HCT116 (cell line): Measurements from ENCODE around the gene ITGAL. TPM values are rescaled to one million over a fixed set of nuclear protein-coding genes. Genes with fewer than 3 reads are reported as not detected.

Source experiments
- ATAC-seq: fragments of 200-7000 bp; cut with Tn5 transposase; 2 replicates; pipeline ENCODE4 v1.9.1; 2020; ENCODE audit warnings: mild to moderate bottlenecking, moderate library complexity
- BruUV-seq: library from RNA; stranded (reverse); fragments of 400-500 nt; replicated peaks from 2 replicates; lab custom pipeline; 2021; lab: Mats Ljungman, UMichigan
- CTCF ChIA-PET: fragments of 300-600 bp; sonication (Branson Sonifier 250); formaldehyde crosslinking; loops from one replicate; lab custom pipeline; 2021; ENCODE audit warnings: antibody characterized with exemption; lab: Charles Lee
- POLR2A ChIA-PET: fragments of 300-600, 350-600 bp; sonication (Branson Sonifier 250); formaldehyde crosslinking; loops from one replicate; lab custom pipeline; 2021; ENCODE audit warnings: antibody characterized with exemption; lab: Charles Lee
- RAD21 ChIA-PET, 2 experiments: fragments of 300-600 bp; sonication (Branson Sonifier 250); formaldehyde crosslinking; loops; one replicate each; lab custom pipeline; 2023; ENCODE audit warnings: low total read pairs in 2 of 2; ENCODE audit not compliant: uncharacterized antibody in 2 of 2, unreplicated experiment in 2 of 2, low non-redundant PET in 1 of 2; lab: Charles Lee
- DNase-seq: peaks from one replicate; pipeline ENCODE4 v3.0.0-alpha.2; 2010; ENCODE audit warnings: low read depth, low spot score
- H2AFZ ChIP-seq: fragments of 200-600 bp; shearing (Covaris generic), sonication (generic); 2 replicates; pipeline ENCODE4 v1.6.1; 2017; ENCODE audit warnings: low read depth, mixed run types, mixed read lengths, antibody characterized with exemption, low read length; ENCODE audit not compliant: poor library complexity, severe bottlenecking
- H3K27ac ChIP-seq: 2 replicates; pipeline ENCODE4 v1.5.1; 2012; ENCODE audit warnings: low read depth, low read length
- H3K27me3 ChIP-seq: fragments of 200-600 bp; sonication (generic); 2 replicates; pipeline ENCODE4 v1.6.1; 2016; ENCODE audit warnings: mixed run types, low read length, mixed read lengths; ENCODE audit not compliant: insufficient read depth
- H3K36me3 ChIP-seq, 2 experiments: fragments of 200-500 bp in 1 of 2; fragments of 200-600 bp in 1 of 2; sonication (Bioruptor generic) in 1 of 2; sonication (generic) in 1 of 2; 2 replicates each; pipeline versions ENCODE4 v1.5.1 to v1.6.1; 2014 to 2016; ENCODE audit warnings: low read length in 2 of 2, inconsistent platforms in 1 of 2, mixed read lengths in 1 of 2, mixed run types in 1 of 2; ENCODE audit not compliant: insufficient read depth in 2 of 2, control insufficient read depth in 1 of 2
- H3K4me1 ChIP-seq, 2 experiments: fragments of 200-600 bp in 1 of 2; sonication (generic) in 1 of 2; 2 replicates each; pipeline versions ENCODE4 v1.5.1 to v1.6.1; 2012 to 2017; ENCODE audit warnings: low read length in 2 of 2, inconsistent platforms in 1 of 2, mild to moderate bottlenecking in 1 of 2, mixed read lengths in 1 of 2, mixed run types in 1 of 2, moderate library complexity in 1 of 2; ENCODE audit not compliant: insufficient read depth in 2 of 2, control insufficient read depth in 1 of 2
- H3K4me2 ChIP-seq: fragments of 200-600 bp; sonication (generic); 2 replicates; pipeline ENCODE4 v1.6.1; 2017; ENCODE audit warnings: mixed run types, low read length, mixed read lengths
- H3K4me3 ChIP-seq, 2 experiments: fragments of 200-600 bp in 1 of 2; sonication (generic) in 1 of 2; replicated peaks in 1 of 2; 2 replicates each; pipeline ENCODE4 v1.5.1; 2011 to 2016; ENCODE audit warnings: low read length in 2 of 2, control low read depth in 1 of 2, low read depth in 1 of 2, mild to moderate bottlenecking in 1 of 2, mixed read lengths in 1 of 2, mixed run types in 1 of 2
- H3K79me2 ChIP-seq: fragments of 200-600 bp; sonication (generic); 2 replicates; pipeline ENCODE4 v1.6.1; 2017; ENCODE audit warnings: mild to moderate bottlenecking, mixed run types, low read length, moderate library complexity, mixed read lengths; ENCODE audit not compliant: insufficient read depth
- H3K9ac ChIP-seq: fragments of 200-600 bp; sonication (generic); 2 replicates; pipeline ENCODE4 v1.6.1; 2016; ENCODE audit warnings: low read length, mixed read lengths
- H3K9me2 ChIP-seq: fragments of 200-600 bp; sonication (generic), shearing (Covaris generic); 2 replicates; pipeline ENCODE4 v1.6.1; 2017; ENCODE audit warnings: mixed run types, mild to moderate bottlenecking, moderate library complexity; ENCODE audit not compliant: insufficient read depth
- H3K9me3 ChIP-seq, 2 experiments: fragments of 200-500 bp in 1 of 2; fragments of 200-600 bp in 1 of 2; sonication (Bioruptor generic) in 1 of 2; sonication (generic) in 1 of 2; 2 replicates each; pipeline ENCODE4 v1.6.1; 2014 to 2017; ENCODE audit warnings: low read length in 2 of 2, mixed read lengths in 2 of 2, inconsistent platforms in 1 of 2, low read depth in 1 of 2, mild to moderate bottlenecking in 1 of 2, mixed run types in 1 of 2, moderate library complexity in 1 of 2; ENCODE audit not compliant: control insufficient read depth in 1 of 2, insufficient read depth in 1 of 2
- H4K20me1 ChIP-seq: fragments of 200-600 bp; sonication (generic), shearing (Covaris generic); 2 replicates; pipeline ENCODE4 v1.6.1; 2017; ENCODE audit warnings: mixed run types, mild to moderate bottlenecking, moderate library complexity; ENCODE audit not compliant: insufficient read depth
- CBX3 ChIP-seq: IDR thresholded peaks from 2 replicates; pipeline ENCODE4 v1.6.1; 2012; ENCODE audit warnings: low read depth
- EGR1 ChIP-seq: IDR thresholded peaks from 2 replicates; pipeline ENCODE4 v1.6.1; 2012; ENCODE audit warnings: low read depth
- ELF1 ChIP-seq: IDR thresholded peaks from 2 replicates; pipeline ENCODE4 v1.6.1; 2012; ENCODE audit warnings: low read depth, borderline replicate concordance
- EZH2 ChIP-seq: fragments of 200-600 bp; sonication (generic); IDR thresholded peaks from 2 replicates; pipeline ENCODE4 v1.6.1; 2017; ENCODE audit warnings: antibody characterized with exemption, mixed run types
- EZH2phosphoT487 ChIP-seq: fragments of 200-600 bp; IDR thresholded peaks from 2 replicates; pipeline ENCODE4 v1.6.1; 2018; ENCODE audit warnings: antibody characterized with exemption, borderline replicate concordance
- FOSL1 ChIP-seq: IDR thresholded peaks from 2 replicates; pipeline ENCODE4 v1.6.1; 2012; ENCODE audit warnings: low read depth
- POLR2A ChIP-seq: IDR thresholded peaks from 2 replicates; pipeline ENCODE4 v1.7.0; 2011; ENCODE audit warnings: borderline replicate concordance; ENCODE audit not compliant: insufficient read depth, insufficient read length; ENCODE audit errors: extremely low read depth
- SRF ChIP-seq: IDR thresholded peaks from 2 replicates; pipeline ENCODE4 v1.6.1; 2012; ENCODE audit warnings: low read depth
- YY1 ChIP-seq: IDR thresholded peaks from 2 replicates; pipeline ENCODE4 v1.6.1; 2011; ENCODE audit warnings: low read length, low read depth, moderate library complexity, mild to moderate bottlenecking; ENCODE audit not compliant: insufficient replicate concordance; ENCODE audit errors: extremely low read depth
- ZBTB33 ChIP-seq: IDR thresholded peaks from 2 replicates; pipeline ENCODE4 v1.6.1; 2011; ENCODE audit warnings: mild to moderate bottlenecking, low read length, moderate library complexity; ENCODE audit not compliant: insufficient replicate concordance; ENCODE audit errors: extremely low read depth
- ZFX ChIP-seq: fragments of 450-650 bp; IDR thresholded peaks from 2 replicates; pipeline ENCODE4 v1.6.1; 2017
- ZNF274 ChIP-seq: fragments of 200-500 bp; sonication (Bioruptor generic); IDR thresholded peaks from 2 replicates; pipeline ENCODE4 v1.6.1; 2014; ENCODE audit warnings: mild to moderate bottlenecking, low read depth, low read length, inconsistent platforms
- intact Hi-C: fragments of 100-400 bp; cut with micrococcal nuclease; formaldehyde crosslinking; loops from 2 replicates; pipeline ENCODE4 v1.10.0; 2022
- total RNA-seq: library from RNA; stranded (reverse); gene quantifications from one replicate; pipeline ENCODE4 v1.2.1, GENCODE V29; 2021; ENCODE audit not compliant: unreplicated experiment
- TF ChIP-seq, protein P1 (sequence below): IDR thresholded peaks from 2 replicates; pipeline ENCODE4 v1.6.1; 2012; ENCODE audit warnings: low read depth
- TF ChIP-seq, protein P2 (sequence below): IDR thresholded peaks from 2 replicates; pipeline ENCODE4 v1.6.1; 2012

ITGAL gene
- total RNA-seq, 1 experiment from 2014 or later = 1.4 TPM

- TF ChIP-seq, protein P1, sequence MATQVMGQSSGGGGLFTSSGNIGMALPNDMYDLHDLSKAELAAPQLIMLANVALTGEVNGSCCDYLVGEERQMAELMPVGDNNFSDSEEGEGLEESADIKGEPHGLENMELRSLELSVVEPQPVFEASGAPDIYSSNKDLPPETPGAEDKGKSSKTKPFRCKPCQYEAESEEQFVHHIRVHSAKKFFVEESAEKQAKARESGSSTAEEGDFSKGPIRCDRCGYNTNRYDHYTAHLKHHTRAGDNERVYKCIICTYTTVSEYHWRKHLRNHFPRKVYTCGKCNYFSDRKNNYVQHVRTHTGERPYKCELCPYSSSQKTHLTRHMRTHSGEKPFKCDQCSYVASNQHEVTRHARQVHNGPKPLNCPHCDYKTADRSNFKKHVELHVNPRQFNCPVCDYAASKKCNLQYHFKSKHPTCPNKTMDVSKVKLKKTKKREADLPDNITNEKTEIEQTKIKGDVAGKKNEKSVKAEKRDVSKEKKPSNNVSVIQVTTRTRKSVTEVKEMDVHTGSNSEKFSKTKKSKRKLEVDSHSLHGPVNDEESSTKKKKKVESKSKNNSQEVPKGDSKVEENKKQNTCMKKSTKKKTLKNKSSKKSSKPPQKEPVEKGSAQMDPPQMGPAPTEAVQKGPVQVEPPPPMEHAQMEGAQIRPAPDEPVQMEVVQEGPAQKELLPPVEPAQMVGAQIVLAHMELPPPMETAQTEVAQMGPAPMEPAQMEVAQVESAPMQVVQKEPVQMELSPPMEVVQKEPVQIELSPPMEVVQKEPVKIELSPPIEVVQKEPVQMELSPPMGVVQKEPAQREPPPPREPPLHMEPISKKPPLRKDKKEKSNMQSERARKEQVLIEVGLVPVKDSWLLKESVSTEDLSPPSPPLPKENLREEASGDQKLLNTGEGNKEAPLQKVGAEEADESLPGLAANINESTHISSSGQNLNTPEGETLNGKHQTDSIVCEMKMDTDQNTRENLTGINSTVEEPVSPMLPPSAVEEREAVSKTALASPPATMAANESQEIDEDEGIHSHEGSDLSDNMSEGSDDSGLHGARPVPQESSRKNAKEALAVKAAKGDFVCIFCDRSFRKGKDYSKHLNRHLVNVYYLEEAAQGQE = no peak
- peak; percentile 96 for TF ChIP-seq ZFX
- TF ChIP-seq ELF1 = peak; percentile 88; the same call in 1 of the 2 replicates
- TF ChIP-seq ZNF274 = no peak
Observed at GRCh38 chr16:30534368-30535105, 62.0 kb downstream of the ITGAL start, which contains the start of gene ZNF747 (continued).

DNA sequence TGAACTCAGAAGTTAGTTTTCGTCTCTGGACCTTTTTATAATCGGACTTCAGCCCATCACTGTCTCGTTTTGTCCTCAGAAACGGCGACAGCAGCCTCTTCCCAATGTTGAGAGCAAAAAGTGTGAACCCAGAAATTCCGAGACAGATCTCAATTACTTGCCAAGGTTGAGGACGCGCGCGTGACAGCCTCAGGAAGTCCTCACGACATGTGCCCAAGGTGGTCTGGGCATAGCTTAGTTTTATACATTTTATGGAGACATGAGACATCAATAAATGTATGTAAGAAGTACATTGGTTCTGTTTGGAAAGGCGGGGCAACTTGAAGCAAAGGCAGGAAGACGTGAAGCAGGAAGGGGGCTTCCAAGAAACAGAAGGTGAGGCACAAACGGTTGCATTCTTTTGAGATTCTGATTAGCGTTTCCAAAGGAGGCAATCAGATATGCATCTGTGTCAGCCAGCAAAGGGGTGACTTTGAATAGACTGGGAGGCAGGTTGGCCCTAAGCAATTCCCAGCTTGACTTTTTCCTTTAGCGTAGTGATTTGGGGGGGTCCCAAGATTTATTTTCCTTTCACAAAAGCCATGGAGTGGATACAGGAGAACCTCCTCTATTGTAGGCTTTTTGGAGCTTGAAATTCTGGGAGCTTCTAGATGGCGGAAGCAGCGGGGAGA, 62.7 kb downstream of the ITGAL start:
- Histone ChIP-seq H3K36me3 (no peaks in the 10 kb centered on the region), H3K4me2 (peak overlapping the region; percentile 85), H3K79me2 (no peaks in the 10 kb centered on the region; the same call in 1 of the 2 replicates), H3K9me3 (no peaks in the 10 kb centered on the region), H3K4me3 (peak overlapping the region; percentile 60 to 79), H3K27me3 (no peaks in the 10 kb centered on the region), H3K9me2 (no peaks in the 10 kb centered on the region), H3K4me1 (peaks cover 6 to 38% of the 10 kb centered on the region in 2 experiments; a peak in 3 of 4 replicates), H4K20me1 (no peaks in the 10 kb centered on the region), H3K9ac (peak overlapping the region; percentile 78), H2AFZ (no peak overlapping the region), H3K27ac (peak overlapping the region; percentile 82)
- no peak for DNase-seq
- TSS peak; percentile 90 for BruUV-seq
- ChIA-PET RAD21 (interaction anchor here (1.2 to 2.1 kb wide), 3 partner anchors 22 to 105 kb away, joined by 3 to 18 read pairs (median 4); partner anchors contain the start of genes DCTPP1 (in 1 of the 2) and ZNF764 (in 1 of the 2)), CTCF (interaction anchor here (0.7 to 2.1 kb wide), 15 partner anchors 8 to 423 kb away, joined by 3 to 11 read pairs (median 4); partner anchors contain the start of genes DCTPP1, ZNF688 and ZNF764), POLR2A (interaction anchor here (1.1 to 2.7 kb wide), 6 partner anchors 8 to 105 kb away, joined by 3 to 20 read pairs (median 6); partner anchors contain the start of genes DCTPP1 and ZNF764)
- peak; percentile 45 for ATAC-seq
- intact Hi-C loops = no loop called here
- TF ChIP-seq EGR1 (no peak), EZH2 (no peak), CBX3 (no peak), EZH2phosphoT487 (no peak), POLR2A (peak; percentile 62), ZNF274 (no peak), FOSL1 (no peak), ZFX (no peak), YY1 (no peak), SRF (no peak), ZBTB33 (no peak)
- TF ChIP-seq, protein P2, sequence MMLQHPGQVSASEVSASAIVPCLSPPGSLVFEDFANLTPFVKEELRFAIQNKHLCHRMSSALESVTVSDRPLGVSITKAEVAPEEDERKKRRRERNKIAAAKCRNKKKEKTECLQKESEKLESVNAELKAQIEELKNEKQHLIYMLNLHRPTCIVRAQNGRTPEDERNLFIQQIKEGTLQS = no peak
